ENCODE data around the gene MYLK2.

GRCh38 chr20:31811796-31812728, 7.1 kb upstream of the MYLK2 start:
- TF ChIP-seq TAF1 (IDR thresholded peaks at IDR 0.05; ENCODE audit: low read depth, low read length) (no peak), POLR2A (IDR thresholded peaks at IDR 0.05; ENCODE audit: low read depth, low read length) (no peak), SPI1 (IDR thresholded peaks at IDR 0.05; ENCODE audit: low read depth, low read length) (no peak)
